GM19372 (cell line): Measurements from ENCODE around the gene OR51T1.
"Not testable (repeated sequence)": the region's sequence is repeated elsewhere in the genome, so short reads cannot be mapped to it uniquely, and the experiment has no call there.

Experiments
- ATAC-seq: cut with Tn5 transposase; IDR thresholded peaks from one replicate; pipeline ENCODE4 v1.9.1; 2021; ENCODE audit warnings: mild to moderate bottlenecking, low read depth, moderate library complexity; ENCODE audit not compliant: unreplicated experiment

OR51T1 gene, protein sequence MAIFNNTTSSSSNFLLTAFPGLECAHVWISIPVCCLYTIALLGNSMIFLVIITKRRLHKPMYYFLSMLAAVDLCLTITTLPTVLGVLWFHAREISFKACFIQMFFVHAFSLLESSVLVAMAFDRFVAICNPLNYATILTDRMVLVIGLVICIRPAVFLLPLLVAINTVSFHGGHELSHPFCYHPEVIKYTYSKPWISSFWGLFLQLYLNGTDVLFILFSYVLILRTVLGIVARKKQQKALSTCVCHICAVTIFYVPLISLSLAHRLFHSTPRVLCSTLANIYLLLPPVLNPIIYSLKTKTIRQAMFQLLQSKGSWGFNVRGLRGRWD

DNA sequence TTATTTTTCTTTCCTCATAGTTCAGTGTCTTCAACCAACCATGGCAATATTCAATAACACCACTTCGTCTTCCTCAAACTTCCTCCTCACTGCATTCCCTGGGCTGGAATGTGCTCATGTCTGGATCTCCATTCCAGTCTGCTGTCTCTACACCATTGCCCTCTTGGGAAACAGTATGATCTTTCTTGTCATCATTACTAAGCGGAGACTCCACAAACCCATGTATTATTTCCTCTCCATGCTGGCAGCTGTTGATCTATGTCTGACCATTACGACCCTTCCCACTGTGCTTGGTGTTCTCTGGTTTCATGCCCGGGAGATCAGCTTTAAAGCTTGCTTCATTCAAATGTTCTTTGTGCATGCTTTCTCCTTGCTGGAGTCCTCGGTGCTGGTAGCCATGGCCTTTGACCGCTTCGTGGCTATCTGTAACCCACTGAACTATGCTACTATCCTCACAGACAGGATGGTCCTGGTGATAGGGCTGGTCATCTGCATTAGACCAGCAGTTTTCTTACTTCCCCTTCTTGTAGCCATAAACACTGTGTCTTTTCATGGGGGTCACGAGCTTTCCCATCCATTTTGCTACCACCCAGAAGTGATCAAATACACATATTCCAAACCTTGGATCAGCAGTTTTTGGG is at the start of gene OR51T1:
OR51T1 (plus strand) TSS at position 41 of the 641 bp plus-strand sequence; CDS start at position 41, 0 bp downstream.
- no peak for ATAC-seq

DNA sequence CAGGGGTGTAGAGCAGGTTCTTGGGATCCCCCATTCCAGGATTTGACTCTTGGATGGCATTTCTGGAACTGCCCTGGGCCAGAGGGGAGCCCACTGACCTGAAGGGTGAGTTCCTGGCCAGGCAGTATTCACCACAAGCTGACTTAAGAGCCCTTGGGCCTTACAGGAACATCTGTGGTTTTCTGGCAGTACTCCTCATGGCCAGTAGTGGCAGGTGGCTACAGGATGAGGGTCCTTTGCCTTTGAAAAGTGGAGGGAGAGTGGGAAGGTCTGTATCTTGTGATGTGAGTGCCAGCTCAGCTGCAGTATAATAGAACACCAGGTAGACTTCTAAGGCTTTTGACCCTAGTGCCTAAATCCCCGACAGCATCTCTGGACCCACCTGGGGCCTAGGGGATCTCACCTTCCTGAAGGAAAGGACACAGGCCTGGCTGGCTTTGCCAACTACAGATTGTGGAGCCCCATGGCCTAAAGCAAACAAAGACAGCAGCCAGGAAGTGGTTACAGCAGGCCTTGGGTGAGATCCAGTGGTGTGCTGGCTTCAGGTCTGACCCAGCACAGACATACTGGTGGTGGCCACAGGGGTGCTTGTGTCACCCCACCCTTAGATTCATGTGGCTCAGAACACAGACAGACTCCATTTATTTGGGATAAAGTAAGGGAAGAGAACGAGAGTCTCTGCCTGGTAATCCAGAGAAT is 41.7 kb upstream of the OR51T1 start:
- ATAC-seq: no peak

DNA sequence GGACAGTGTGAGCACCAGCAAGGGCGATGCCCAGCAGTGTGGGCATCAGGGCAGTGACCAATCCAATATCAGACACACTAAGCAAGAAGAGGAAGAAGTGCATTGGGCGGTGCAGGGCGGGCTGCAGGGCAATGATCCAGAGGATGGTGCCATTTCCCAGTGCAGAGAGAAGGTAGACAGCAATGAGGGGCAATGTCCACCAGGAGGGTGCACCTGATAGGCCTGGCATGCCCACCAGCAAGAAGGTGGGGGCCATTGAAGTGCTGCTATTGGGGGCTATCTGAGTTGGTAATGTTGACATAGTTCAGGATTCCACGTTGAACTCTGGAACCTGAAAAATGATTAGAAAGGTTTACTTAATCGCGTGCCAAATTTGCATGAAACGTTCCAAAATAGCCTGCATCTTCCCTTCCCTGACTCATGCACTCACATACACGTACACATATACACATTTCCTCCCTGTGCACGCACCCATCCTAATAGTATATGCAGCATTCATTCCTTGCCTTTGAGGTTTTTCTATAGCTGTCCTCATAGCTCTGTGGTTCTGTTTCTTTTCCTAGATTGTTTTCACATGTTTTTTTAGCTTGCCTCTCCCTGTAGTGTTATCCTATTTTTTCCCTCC is 32.7 kb upstream of the OR51T1 start, which contains the start of gene OR51S1:
OR51S1 (minus strand) TSS at position 301 of the 625 bp plus-strand sequence; CDS start at position 301, 0 bp downstream.
- ATAC-seq: no peak

DNA sequence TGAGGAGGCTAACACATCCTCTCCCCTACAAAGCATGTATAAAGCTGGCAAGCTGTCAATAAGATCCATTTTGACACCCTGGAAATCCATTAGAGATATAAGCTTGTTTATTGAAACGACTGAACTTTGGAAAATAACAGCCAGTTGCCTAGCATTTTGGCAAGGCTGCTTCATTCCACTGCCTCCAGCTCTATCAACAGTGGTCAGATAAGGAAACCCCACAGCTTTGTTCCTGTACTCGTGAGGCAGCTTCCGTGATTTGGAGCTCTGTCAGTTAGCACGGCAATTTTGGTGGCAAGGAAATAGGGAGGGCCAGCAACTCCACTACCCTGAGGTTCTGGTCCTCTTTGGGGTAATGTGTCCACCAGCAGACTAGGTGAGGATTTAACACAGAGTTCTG is 30.7 kb upstream of the OR51T1 start:
- ATAC-seq: no peak

DNA sequence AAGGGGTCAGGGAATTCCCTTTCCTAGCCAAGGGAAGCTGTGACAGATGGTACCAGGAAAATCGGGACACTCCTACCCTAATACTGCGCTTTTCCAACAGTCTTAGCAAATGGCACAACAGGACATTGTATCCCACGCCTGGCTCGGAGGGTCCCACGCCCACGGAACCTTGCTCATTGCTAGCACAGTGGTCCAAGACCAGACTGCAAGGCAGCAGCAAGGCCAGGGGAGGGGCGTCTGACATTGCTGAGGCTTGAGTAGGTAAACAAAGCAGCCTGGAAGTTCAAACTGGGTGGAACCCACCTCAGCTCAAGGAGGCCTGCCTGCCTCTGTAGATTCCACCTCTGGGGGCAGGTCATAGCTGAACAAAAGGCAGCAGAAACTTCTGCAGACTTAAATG is 27.4 kb upstream of the OR51T1 start:
- ATAC-seq: not testable (repeated sequence)

DNA sequence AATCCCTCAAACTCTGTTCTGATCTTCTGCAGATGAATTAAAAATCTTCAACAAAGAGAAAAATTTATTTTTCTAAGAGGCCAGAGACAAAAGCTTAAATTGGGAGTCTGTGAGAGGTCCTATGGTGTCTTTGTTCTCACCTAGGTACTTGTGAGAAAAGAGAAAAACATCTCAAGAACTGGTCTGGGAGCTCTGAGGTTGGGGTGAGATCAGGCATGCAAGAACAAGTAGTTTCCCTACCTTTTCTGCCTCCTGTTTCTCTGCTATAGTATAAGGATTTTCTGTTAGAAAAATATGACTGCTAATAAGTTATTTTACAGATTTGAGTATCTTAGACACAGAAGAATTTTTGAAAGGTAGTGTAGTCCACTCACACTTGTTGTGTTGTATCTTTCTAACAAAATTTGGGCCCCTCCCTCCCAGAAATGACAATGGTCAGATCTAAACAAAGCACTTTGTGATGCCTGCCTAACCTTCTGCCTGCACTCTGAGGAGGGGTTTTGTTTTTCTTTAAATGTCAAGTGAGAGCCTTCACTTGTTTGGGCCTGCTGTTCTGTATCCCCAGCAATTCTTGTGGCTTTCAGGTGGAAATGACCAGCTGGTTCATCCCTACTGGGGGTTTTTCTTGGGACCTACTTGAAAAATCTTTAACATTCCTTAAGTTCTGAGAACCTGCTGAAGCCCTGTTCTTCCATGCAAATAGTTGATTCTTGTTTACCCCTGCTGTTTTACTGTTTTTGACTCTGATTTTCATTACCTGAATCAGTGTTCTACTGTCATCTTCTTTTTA is 19.1 kb upstream of the OR51T1 start:
- ATAC-seq: no peak

DNA sequence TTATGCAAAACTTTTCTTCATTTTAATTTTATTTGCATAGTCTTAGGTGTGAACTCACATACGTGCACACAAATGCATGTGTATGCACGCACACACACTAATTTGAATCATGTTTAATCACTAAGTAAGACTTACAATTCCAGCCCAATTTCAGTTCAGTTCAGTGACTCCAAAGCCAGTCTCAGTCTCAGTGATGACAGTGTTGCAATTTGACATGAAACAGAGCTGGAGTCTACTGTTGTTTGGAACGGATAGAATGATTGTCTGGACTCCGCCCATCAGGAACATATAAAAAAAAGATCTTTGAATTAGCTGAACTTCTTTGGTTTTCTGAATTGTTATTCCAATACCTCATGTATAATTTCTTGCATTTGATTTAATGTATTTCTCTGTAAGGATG is 17.8 kb upstream of the OR51T1 start:
- ATAC-seq: no peak

DNA sequence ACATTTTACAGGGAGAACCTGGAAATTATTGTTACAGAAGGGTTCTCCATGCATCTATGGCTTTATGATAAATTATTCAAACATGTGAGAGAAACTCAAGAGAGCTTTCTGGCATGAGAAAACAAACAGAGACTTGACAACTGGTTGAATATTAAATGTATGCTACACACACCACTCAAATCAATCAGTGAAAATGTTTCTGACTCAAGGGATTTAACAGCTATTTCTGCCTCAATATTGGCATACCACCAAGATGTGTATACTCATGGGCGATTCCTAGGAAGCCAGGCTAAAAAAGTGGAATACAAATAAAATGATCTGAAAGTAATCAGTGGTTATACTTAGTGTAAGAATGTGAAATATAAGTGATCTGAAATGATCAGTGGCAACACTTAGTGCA is 15.8 kb upstream of the OR51T1 start:
- ATAC-seq: no peak

DNA sequence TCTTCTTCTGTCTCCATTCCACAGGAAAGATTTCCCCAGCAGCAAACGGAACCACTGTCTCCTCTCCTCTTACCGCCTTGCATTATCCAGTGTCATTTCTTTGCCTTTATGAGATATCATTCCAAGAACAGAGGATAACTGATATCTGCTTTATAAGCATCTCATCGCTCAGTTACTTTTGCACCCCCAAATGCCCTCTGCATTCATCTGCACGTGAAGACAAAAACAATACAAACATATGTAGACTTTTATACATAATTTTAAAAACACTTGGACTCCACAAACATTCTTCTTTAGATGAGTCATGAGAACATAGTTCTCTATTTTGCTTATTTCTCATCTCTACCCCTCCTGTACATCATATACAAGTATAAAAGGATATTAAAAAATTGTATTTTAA is 512 bp upstream of the OR51T1 start:
- no peak for ATAC-seq

DNA sequence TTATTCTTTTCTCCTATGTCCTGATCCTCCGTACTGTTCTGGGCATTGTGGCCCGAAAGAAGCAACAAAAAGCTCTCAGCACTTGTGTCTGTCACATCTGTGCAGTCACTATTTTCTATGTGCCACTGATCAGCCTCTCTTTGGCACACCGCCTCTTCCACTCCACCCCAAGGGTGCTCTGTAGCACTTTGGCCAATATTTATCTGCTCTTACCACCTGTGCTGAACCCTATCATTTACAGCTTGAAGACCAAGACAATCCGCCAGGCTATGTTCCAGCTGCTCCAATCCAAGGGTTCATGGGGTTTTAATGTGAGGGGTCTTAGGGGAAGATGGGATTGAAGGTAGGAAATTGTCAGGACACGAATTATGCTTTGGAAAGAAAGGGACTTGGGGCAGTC is 843 bp downstream of the OR51T1 start:
- no peak for ATAC-seq

DNA sequence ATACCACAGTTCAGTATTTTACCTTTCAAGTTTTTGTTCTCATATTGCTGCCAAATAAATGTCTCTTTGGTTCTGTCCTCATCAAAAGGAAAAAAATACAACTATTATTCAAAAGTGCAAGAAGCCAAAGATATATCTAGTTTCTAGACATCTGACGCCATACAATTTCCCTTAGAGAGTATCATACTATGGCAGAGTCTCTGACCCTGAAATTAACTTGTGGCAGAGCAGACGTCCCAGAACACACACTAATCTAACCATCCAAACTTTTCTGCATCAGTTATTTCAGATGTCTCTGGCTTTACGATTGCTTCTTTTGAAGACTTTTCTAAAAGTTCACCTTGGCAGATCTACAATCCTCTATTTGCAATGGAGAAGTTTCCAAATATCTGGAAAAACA is 2.7 kb downstream of the OR51T1 start:
- ATAC-seq: no peak

DNA sequence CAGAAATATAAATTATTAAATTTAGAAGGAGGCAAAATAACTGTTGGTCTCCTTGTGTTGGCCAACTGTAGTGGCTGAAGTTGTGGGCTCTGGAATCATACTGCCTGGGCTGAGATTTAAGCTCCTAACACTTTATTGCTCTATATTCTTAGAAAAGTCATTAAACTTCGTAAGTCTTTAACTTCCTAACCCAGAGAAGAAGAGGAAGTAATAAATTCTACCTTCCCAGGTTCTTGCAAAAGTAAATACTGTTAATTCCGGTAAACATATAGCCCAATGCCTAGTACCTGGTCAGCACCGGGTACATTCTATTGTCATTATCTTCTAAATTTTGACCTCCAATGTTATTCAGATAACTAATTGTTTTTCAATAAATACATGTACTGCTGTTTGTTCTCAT is 4.5 kb downstream of the OR51T1 start:
- no peak for ATAC-seq

DNA sequence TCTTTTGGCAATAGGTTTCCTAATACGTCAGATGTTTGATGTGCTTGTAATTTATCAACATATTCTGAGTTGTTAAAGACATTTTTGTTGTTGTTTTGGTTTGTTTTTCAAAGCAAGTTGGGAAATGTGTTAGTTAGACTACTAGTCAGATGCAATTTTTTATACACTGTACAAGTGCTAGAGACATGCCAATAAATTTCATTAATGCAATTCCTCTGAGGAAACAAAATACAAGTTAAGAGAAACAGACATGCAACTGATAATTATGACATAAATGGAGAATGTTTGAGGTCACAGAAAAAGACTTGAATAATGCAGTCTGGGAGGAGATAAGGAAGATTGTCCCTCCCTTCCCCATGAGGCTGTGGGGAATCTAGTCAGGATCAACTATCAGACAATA is 5.9 kb downstream of the OR51T1 start:
- ATAC-seq: no peak

DNA sequence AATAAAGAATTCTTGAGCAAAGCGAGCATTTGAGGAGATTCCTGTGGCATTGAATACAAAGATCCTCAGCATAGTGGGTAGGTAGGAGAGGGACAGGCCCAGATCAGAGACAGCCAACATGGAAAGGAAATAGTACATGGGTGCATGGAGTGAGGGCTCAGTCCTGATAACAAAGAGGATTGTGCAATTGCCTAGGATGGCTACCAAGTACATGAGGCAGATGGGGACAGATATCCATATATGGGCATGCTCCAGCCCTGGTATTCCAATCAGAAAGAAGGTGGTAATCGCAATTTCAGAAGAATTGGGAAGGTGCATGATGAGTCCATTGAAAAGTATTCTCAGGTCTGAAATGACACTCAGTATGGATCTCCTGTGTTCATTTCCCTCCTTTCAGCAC is 8.6 kb downstream of the OR51T1 start:
- ATAC-seq: no peak

DNA sequence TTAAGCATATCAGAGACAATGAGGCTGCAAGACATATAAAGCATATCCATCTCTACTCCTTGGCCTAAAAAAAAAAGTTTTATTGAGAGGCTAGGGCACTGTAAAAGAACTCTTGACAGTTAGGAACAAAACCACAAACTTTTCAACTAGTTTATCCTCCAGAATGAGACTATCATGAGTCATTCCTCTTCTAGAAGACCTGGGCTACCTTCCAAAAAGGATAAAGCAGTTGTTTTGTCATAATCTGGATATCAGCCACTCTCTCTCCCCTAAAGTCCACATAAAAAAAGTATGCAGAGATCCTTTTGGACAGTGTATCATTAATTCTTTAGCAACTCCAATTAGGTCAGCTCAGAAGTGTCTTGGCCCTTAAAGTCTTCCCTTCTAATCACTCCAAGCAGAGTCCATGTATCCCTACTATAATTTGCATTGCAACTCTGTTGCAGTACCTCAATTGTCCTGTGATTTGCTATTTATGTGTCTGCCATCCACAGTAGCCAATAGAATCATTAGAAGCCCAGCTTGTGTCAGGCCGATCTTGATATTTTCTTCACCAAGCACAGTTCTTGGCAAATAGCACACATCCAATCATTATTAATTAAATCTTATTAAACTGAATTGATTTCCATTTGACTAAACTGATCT is 10.4 kb downstream of the OR51T1 start:
- no peak for ATAC-seq

DNA sequence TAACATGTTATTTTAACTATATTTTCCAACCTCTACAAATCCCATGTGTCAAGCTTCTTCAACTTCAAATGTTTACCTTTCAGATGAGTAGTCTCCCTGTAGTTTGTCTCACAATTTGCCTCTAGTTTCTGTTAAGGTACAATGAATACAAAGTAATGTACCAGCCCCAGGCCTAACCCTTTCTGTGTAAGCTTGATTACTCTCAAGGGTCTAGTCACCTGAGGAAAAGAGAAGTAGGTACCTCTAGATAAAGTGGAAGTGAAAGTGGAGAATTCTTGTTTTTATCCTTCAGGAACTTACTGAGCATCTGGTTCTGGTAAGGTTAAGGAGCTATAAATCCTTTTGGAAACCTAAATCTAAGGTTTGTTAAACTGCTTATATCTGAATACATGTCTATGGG is 21.8 kb downstream of the OR51T1 start, which contains the start of gene OR51A7:
OR51A7 (plus strand) TSS at position 300 of the 400 bp plus-strand sequence. CDS start 3,587 bp downstream, outside the sequence.
- ATAC-seq: no peak

DNA sequence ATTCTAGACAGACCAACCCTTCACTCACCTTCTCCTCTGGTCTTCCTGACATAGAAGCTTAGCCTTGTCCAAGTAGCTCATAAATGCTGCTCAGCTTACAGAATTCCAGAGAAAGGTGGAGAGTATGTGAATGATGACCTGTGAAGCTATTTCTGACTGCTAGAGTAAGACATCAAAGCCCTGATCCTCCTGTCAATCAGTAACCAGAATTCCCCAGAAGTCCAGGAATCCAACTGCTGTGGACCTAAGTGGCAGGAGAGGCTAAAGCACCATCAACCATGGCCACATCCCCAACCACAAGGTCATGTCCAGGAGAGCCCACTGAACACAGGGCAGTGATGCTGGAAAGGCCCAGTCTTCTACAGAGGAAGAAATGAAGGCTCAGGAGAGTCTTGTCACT is 34.9 kb downstream of the OR51T1 start:
- ATAC-seq: no peak

DNA sequence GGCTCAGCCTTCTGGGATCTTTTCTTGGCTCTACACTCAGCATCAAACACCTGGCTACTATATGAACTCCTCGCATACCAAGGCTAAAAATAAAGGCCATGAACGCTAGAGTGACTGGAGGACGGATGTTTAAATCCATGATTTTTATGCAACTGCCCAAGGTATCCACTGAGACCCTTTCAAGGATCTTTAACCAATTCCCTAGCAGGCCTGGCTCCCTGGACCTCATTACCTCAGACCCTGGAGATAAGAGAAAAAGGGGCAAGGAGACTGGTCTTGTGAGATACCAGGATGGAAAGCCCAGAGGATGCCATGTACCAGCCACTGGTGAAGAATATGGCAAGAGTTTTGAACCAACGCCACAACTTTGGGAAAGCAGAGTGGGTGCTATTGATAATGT is 37.5 kb downstream of the OR51T1 start, which contains the start of gene OR51G2:
OR51G2 (minus strand) TSS at position 101 of the 400 bp plus-strand sequence. CDS start 3,687 bp downstream, outside the sequence.
- no peak for ATAC-seq

DNA sequence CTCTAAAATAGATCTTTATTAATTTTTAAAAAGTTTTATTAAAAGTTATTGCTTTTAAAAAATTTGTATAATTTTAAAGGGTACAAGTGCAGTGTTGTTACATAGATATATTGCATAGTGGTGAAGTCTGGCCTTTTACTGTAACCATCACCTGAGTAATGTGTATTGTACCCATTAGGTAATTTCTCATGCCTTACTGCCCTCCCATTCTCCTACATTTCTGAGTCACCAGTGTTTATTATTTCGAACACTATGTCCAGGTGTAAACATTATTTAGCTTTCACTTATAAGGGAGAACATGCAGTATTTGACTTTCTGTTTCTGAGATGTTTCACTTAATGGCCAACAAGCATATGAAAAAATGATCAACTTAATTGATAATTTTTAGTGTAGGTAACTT is 40.1 kb downstream of the OR51T1 start:
- ATAC-seq: no peak

DNA sequence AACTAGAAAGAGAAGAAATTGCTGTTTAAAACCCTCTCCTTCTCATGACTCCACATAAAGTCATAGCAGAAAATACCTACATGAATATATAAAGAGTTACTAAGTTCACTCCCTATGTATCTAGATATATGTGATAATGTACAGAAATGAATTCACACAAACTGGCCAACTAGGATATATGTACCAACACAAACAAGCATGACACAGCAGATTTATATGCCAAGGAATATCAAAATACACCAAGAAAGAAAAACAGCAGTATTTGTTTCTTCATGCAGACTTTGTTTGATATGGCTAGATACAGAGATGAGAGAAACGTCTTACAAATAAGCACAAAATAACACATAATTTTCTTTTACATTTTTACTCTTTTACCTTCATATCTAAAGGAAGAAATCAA is 40.6 kb downstream of the OR51T1 start:
- no peak for ATAC-seq
